AG08395 (cell line): ENCODE data around the gene CLEC2A.

Source experiments
- DNase-seq: peaks from one replicate; pipeline ENCODE4 v3.0.0; 2012; ENCODE audit warnings: mixed read lengths, low spot score

The CLEC2A gene

DNA sequence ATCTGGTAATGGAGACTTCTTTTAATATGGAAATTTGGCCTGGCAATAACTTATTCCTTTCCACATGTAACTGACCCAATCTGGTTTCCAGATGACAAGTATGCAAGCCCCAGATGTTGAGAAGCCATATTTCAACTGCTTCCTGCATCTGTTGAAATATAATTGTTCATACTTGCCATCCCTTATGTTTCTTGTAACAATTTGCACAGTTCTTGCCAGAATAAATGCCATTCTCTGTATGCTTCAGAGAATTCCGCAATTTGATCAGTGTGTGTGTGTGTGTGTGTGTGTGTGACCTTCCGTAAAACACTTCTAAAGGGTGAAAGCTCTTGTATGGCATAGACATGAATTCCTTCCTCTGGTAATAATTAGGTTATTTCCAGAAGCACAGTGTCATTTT lies 1.8 kb upstream of the CLEC2A start:
- peak; percentile 40 for DNase-seq

DNA sequence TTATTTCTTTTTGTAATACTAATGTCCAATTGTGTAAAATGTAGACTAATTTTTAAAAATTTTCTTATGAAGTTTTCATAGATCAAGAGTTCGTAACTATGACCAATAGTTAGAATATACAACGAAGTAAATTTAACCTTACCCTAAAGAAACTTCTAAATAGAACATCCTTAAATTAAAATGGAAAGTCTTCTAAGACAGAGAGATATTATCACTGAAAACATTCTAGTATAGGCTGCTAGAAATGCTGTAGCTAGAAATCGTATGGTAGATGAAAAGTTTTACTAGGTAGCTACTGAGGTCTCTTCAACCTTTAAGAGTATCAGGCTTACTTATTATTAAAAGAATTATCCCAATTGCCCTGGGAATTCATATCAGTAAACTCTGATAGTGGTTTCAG lies 925 bp downstream of the CLEC2A start:
- DNase-seq = no peak

DNA sequence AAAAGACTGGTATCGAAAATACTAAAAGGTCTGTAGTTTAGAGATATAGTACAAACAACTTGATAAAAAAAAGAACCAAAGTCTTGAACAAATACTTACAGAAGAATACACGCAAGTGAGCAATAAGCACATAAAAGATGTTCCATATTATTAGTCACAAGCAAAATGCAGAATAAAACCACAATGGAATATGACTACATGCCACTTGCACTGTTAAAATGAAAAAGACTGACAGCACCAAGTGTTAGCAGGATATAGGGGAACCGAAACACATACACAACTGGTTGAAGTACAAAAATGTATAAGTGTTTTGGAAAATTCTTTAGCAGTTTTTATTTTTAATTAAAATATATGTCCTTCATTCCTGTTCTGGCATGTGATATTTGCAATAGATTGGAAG lies 3.6 kb downstream of the CLEC2A start:
- no peak for DNase-seq

DNA sequence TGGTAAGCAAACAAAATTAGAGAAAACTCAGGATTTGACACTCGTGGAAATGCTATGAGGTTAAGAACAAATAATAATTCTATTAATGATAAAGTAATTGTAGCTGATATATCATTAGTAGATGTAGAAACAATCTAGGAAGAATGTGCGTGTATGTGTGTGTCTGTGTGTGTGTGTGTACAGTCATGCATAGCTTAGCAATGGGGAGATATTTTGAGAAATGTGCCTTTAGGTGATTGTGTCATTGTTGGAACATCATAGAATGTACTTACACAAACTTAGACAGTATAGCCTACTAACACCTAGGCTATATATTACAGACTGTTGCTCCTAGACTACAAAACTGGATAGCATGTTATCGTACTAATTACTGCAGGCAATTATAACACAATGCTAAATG lies 5.3 kb downstream of the CLEC2A start:
- DNase-seq = no peak

DNA sequence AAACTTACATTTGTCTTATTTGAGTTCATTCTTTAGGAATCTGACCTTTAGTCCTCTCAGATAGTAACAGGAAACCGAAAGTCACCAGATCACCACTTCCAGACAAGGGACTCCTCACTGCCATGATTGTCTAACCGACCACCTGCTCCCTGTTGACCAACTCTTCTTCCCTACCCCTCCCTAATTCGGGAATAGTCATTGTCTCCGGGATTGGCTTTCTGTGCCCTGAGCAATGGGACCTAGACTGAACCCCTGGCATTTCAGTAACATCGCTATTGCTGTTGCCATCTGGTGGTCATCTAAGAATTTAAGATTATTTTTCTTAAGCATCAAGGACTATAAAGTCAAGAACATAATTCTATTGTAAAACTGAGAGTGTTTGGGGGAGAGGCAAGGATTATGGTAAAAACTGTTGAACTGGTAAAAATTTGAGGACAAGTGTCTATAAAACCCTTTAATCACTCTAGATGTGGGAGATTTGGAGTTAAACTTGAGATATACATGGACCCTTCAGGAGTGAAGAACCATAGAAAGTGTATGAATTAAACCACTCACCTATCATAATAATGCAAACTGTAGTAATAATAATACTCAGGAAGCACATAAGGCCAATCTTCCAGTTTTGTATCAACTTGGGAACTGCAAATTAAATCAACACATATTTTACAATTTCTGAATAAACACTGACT lies 6.3 kb downstream of the CLEC2A start:
- peak; percentile 50 for DNase-seq

DNA sequence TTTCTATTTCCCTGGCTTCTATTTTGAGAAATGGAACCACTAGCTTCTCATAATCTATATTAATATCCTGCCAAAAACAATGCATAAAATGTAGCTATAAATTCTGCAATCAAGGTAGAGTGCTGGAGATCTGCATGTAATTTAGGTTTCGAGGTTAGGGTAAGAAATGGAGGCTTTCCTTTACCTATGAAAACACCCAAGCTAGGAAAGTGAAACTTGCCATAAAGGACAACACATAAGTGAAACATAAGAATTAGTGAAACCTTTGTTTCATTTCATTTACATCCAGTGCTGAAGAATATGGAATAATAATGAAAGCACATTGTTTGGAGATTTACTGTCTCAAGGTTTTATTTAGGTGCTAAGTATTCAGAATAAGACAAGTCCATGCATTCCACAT lies 9.7 kb downstream of the CLEC2A start:
- no peak for DNase-seq

DNA sequence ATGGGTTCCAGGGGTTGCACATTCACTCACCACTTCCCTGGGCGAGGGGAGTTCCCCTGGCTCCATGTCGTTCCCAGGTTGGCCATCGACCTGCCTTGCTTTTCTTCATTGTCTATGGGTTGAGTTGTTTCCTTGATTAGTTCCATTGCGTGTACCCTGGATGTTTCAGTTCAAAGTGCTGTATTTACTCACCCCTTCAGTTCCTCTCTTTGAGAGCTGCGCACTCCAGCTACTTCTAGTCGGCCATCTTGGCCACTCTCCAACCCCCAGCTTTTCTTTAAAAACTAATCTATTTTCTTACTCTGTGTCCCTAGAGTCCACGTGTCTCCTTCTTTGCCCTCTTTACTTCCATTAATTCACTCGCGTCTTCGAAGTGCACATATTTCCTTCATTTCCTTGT lies 11.7 kb downstream of the CLEC2A start:
- no peak for DNase-seq

DNA sequence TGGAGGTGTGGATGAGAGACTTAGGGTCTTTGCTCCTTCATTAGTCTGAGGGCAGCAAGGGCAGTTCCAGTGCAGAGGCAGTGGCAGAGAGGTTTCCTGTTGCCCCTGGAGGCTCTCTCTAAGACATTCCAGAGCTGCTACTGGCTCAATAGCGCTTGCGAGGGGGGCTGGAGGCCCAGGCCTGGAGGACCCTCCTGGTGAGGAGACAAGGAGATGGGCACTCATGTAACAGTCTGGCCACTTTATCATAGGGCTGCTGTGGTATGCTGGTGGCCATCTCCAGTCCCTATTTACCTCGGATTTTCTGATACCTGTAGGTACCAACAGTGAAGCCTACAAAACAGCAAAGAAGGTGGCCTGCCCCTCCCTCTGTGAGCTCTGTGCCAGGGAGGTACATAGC lies 12.7 kb downstream of the CLEC2A start:
- no peak for DNase-seq

DNA sequence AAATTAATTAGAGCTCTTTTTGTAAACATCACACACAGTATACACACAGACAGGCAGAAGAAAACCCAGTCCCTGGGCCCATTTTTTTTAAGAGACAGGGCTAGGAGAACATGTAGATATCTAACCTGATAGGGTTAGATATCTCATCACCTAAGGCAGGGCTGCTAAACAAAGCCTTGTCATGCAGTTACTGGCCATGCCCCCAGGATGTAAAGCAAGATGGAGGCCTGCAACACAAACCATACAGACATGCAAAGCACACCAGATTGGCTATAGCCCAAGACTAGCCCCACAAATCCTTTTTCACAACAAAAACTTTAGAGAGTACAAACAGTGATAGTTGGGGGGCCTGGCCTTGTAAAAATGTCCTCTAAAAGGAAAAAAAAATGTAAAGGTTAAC lies 20.5 kb downstream of the CLEC2A start:
- no peak for DNase-seq

DNA sequence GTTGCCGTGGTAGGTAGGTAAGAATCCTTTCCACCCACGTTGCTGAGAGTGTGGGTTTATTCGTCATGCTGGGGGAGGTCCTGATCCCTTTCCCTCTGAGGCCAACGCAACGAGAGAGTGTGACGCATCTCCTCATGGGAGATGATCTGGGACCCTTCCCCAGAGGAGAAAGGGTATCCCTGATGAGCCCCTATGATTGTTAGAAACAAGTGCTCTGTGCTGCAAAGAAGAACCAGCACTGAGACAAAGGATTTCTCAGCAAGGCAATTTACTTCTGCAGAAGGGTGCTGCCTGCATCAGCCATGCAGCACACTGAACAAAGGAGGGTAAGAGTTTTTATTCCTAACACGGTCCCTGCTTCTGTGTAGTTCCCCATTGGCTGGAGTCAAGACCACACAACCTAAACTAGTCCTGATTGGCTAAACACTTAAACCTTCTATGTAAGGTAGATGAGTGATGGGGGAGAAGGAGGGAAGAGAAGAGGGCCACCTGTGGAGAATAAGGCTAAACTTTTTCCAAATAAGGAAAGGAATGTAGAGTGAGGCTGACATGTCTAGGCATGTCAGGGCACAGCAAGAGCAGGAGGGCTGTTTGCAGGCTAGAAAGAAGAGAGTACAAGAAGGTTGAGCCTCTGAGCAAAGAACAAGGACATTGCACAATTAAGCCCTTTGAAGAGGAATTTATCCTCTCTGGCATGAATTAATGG lies 21.3 kb downstream of the CLEC2A start:
- peak; percentile 19 for DNase-seq

DNA sequence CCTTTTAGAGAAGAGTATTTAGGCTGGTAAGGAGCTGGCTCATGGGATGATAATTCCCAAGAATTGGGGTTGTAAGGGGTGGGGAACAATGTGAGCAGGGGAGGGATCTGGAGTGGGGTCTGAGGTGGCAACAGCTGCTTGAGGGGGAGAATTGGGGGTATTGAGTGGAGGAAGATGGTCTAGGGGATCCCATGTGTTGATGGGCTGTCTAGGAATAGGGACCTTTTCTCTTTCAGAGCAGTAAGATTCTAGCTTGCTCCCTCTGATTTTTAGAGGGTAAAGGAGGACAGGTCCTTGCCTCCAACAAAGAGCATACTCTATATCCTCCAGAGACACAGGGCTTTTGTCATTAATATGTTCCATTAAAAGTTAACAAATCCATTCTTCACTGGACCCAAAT lies 22.4 kb downstream of the CLEC2A start:
- no peak for DNase-seq

DNA sequence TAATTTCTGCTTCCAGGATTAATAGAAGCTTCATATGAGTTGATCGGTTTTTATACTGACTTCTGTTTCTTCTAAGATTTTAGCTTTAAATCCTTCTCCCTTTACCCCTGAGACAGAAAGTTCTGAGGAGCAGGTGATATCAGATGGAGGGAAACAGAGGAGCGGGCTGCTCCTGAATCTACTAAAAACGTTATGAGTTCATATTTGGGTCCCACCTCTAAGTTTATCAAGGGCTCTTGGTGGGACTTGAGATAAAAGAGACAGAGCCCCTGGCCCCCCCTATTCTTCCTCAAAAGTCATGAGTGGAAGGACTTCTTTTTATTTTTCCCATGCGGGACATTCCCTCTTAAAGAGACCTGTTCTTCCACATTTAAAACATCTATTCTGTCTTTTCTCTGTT lies 23.8 kb downstream of the CLEC2A start:
- DNase-seq = no peak

DNA sequence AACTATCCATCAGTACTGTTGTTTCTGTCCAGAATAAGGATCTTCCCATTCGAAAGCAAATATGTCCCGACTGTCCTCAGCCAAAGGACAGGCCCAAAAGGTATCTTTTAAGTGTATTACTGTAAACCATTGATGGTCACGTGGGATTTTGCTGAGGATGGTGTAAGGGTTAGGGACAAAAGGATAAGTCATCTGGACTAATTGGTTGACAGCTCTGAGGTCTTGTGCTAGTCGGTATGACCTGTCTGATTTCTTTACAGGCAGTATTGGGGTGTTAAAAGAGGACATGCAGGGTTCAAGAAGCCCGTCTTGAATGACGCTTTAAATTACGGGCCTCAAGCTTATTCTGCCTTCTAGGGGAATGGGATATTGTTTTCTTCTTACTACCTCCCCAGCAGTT lies 24.4 kb downstream of the CLEC2A start:
- DNase-seq = no peak

DNA sequence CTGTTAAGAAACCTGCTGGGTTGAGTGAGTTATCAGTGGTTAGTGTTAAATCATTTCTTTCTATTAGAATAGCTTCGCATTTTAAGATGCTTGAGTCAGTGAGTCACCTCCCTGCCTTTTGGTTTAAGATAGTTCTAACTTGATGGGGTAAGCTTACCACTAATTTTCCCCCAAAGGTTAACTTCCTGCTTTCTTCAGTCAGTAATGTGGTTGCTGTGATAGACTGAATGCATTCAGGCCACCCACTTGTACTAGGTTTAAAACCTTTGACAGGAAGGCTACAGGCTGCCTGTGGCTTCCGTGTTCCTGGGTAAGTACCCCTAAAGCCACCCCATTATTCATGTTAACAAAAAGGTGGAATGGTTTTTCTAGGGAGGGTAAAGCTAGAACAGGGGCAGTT lies 25.3 kb downstream of the CLEC2A start:
- DNase-seq = no peak

DNA sequence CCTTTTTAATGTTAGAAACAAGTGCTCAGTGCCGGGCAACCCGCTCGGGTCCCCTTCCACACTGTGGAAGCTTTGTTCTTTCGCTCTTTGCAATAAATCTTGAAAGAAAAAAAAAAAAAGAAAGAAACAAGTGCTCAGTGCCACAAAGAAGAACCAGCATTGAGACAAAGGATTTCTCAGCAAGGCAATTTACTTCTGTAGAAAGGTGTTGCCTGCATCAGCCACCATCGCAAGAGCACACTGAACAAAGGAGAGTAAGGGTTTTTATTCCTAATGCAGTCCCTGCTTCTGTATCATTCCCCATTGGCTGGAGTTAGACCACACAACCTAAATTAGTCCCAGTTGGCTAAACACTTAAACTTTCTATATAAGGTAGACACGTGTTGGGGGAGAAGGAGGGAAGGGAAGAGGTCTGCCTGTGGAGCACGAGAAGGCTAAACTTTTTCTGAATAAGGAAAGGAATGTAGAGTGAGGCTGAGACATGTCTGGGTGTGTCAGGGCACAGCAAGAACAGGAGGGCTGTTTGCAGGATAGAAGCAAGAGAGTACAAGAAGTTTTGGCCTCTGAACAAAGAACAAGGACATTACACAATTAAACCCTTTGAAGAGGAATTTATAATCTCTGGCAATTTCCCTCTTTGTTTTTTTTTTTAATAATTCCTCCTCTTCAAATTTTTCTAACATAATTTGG lies 29.5 kb downstream of the CLEC2A start:
- no peak for DNase-seq

DNA sequence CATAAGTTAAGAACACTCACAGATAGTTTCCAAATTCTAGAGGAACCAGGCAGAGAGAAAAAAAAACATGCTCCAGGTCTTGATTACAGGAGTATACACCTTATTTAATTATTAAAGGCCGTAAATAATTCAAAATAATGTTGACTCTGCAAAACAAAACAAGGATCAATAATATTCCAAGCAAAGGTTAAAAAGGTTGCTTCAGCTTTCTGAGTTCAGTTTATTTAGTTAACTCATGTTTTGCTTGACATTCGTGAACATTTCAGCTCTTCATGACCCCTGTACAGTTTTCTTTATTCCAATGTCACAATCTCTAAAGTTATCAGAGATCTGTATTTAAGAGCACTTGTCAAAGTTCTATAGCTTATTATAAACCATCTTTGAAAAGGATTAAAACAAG lies 31.2 kb downstream of the CLEC2A start:
- DNase-seq = no peak

DNA sequence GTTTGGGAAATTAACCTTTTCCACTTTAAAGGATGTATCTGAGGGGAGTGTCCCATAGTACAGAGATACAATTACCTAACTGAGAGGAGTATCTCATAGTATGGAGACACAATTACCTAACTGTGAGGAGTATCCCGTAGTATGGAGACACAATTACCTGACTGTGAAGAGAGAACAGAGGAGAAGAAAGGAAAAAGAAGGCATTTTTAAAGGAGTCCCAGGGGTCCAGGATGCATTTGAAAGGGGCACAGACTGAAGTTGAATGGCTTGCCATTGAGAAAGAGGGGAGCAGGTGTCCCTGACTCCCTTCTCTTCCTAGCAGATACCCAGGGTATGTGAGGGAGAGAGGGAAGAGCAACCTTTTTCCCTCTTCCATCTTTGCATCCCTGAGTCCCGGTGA lies 33.0 kb downstream of the CLEC2A start:
- no peak for DNase-seq

DNA sequence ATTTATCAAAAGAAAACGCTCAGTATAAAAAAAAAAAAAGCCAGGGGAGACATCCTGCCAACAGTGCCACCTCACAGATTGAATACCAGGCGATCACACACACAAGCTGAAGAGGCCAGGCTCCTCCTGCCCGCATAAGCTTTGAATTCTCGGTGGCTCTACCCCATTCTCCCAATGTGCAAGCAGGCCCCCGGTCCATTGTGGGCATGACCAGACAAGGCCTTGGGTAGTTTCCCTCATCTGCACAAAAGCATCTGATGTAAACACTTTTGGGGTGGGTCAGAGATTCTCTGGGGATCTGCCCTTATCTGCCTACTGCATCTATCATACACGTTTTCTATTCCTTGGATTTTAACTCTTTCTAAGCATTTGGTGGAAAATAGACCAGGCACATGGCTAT lies 34.6 kb downstream of the CLEC2A start:
- DNase-seq = no peak

DNA sequence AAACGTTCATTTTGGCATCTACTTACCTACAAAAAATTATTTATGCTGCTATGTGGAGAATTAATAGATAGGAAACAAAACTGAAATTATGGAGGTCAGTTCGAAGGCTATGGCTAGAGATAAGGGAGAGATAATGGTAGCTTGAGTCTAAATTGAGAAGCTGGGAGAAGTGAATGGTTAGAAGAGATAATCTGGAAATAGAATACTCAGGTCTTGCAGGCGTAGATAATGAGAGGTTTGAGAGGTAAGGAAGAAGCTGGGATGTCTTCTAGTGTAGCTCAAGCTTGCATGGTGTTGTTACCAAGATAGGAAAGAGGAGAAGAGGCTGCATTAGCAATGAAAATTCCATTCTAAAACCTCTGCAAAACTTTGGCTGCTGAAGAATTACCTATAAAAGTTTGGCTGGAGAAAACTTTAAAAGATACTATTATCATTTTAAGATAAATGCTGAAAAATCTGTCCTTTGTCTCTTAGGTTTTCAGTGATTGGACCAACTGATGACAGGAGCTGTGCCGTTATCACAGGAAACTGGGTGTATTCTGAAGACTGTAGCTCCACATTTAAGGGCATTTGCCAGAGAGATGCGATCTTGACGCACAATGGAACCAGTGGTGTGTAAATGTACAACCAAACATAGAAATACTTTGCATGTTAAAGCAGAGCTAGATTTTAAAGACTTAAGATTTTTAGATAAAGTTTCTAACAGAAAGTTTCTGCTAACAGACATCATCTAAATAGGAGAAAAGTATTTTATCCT lies 36.8 kb downstream of the CLEC2A start:
- DNase-seq = no peak

DNA sequence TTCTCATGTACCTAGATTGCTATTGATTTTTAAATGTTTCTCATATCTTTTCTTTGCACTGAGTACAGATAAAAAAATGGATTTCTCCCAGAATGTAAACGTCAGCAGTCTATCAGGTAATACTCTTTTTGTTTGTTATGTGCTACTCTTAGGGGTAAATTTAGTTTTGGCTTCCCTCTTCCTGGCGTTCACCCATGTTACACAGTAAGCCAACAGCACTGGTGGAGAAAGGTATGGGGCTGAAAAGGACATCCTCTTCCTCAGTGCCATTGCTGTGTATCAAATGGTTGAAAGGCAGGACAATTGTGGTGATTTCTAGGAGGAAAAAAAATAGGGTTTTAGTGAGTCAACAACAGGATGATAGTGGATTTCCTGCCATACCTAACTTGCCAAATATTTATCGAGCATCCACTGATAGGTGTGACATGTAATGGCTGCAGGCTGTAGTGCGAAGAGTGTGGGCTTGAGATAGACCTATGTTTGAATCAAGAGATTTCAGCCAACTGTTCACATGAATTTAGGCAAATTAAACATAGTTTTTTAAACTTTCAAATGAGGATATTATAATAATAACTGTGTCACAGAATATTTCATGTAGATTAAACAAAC lies 43.4 kb downstream of the CLEC2A start:
- DNase-seq = no peak

DNA sequence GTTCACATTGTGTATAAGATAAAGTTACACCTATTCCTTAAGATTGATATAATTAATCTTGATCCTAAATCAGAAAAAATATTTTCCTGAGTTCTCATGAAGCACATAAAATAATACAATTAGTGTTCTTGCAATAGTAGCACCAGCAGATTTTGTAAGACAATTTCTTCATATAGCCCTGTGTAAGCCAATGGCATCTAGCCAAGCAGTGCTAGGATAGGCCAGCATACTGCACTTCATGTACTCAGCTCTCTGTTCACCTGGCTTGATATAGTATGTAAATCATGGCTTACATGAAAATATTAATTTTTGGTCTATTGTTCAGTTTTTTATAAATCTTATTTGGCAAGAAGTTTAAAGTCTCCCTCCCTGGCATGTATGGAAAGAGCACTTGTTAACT lies 49.0 kb downstream of the CLEC2A start:
- DNase-seq = no peak

DNA sequence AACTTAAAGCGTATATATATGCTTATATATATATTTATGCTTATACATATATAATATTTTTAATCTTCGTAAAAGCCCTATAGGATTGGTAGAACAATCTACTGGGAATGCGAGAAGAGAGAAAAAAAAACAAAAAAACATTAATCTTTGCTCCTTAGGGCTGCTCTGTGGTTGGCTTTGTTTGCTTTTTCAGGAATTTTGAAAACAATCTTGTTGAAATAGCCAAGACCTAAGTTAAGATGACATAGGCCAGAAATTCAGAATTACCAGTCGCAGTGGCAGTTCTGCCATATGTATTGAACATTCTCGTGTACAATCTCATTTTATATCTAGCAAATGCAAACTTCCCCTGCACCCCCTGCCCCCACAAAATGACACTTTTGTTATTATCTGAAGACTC lies 50.2 kb downstream of the CLEC2A start:
- DNase-seq = no peak
